Measurements from ENCODE around the gene ATP9B. TPM values are rescaled to one million over a fixed set of nuclear protein-coding genes. Genes with fewer than 3 reads are reported as not detected.

Gene ATP9B
- total and polyA plus RNA-seq, 2 donors from 2014 or later: 10.0 to 48.2 TPM

GRCh38 chr18:79380816-79381806 lies 311.9 kb downstream of the ATP9B start:
- H3K36me3 ChIP-seq (ENCODE audit: control insufficient read depth in 2 of 3, insufficient read depth in 3 of 3, low read length in 3 of 3): peaks cover 0 to 4% (median 0%) of the 10 kb centered on the region in 3 donors
- DNase-seq (peak; percentile 65 to 88 (median 77)), FAIRE-seq (no peak)
- no peaks in the 10 kb centered on the region for H3K27me3 ChIP-seq (ENCODE audit: control insufficient read depth, insufficient read depth, low read length)
- no peak overlapping the region for H3K9ac ChIP-seq (ENCODE audit: low read length in 3 of 3)
- no peak overlapping the region for H3K4me3 ChIP-seq (ENCODE audit: low read length in 3 of 3)
- intact Hi-C loops (cut with DNase I): loop anchor here (2.0 to 5.0 kb wide), 2 partner anchors 148 to 261 kb away; no protein-coding TSS in a partner anchor
- H3K27ac ChIP-seq (ENCODE audit: low read depth in 2 of 2, low read length in 2 of 2): no peak overlapping the region
- H3K9me3 ChIP-seq (ENCODE audit: control insufficient read depth in 2 of 3, insufficient read depth in 1 of 3, low read length in 3 of 3): no peaks in the 10 kb centered on the region
- H3K4me1 ChIP-seq (ENCODE audit: control insufficient read depth in 2 of 3, insufficient read depth in 2 of 3, low read depth in 1 of 3, low read length in 3 of 3): no peaks in the 10 kb centered on the region
- TF ChIP-seq CTCF (IDR thresholded peaks at IDR 0.05; ENCODE audit: borderline replicate concordance, extremely low read depth, insufficient read depth): peak; percentile 86

DNA sequence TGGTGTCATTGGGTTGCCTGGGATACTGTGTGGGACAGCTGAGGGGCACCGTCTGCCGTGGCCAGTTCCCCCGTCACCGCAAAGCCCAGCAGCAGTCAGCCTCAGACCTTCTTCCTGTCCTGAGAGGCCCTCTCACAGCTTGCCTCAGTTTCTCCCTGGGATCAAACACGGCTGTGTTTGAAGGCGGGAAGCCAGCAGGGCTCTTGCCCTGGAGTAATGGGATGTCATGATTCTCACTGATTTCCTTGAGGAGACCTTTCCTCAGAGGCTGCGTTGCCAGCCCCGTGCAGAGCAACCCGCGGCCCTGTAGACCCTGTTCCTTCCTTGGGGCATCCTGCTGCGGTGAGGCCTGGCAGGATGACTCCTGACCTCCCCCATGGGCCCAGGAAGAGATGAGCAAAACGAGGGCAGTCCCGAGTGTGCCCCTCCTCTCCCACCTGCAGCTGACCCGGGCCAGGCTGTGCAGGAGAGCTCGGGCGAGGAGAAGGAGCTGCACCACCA lies 312.7 kb downstream of the ATP9B start:
- intact Hi-C loops (cut with DNase I): loop anchor here (2.0 to 5.0 kb wide), 2 partner anchors 147 to 260 kb away; no protein-coding TSS in a partner anchor
- peaks cover 0 to 4% (median 0%) of the 10 kb centered on the region in 3 donors for H3K36me3 ChIP-seq (ENCODE audit: control insufficient read depth in 2 of 3, insufficient read depth in 3 of 3, low read length in 3 of 3)
- H3K9ac ChIP-seq (ENCODE audit: low read length in 3 of 3): no peak overlapping the region
- H3K27me3 ChIP-seq (ENCODE audit: control insufficient read depth, insufficient read depth, low read length): no peaks in the 10 kb centered on the region
- FAIRE-seq (no peak), DNase-seq (peak in 3 of 5 donors; percentile 2 to 48 (median 27))
- no peak for TF ChIP-seq CTCF (IDR thresholded peaks at IDR 0.05; ENCODE audit: borderline replicate concordance, extremely low read depth, insufficient read depth)
- H3K27ac ChIP-seq (ENCODE audit: low read depth in 2 of 2, low read length in 2 of 2): no peak overlapping the region
- H3K4me1 ChIP-seq (ENCODE audit: control insufficient read depth in 2 of 3, insufficient read depth in 2 of 3, low read depth in 1 of 3, low read length in 3 of 3): no peaks in the 10 kb centered on the region
- no peaks in the 10 kb centered on the region for H3K9me3 ChIP-seq (ENCODE audit: control insufficient read depth in 2 of 3, insufficient read depth in 1 of 3, low read length in 3 of 3)
- H3K4me3 ChIP-seq (ENCODE audit: low read length in 3 of 3): no peak overlapping the region

DNA sequence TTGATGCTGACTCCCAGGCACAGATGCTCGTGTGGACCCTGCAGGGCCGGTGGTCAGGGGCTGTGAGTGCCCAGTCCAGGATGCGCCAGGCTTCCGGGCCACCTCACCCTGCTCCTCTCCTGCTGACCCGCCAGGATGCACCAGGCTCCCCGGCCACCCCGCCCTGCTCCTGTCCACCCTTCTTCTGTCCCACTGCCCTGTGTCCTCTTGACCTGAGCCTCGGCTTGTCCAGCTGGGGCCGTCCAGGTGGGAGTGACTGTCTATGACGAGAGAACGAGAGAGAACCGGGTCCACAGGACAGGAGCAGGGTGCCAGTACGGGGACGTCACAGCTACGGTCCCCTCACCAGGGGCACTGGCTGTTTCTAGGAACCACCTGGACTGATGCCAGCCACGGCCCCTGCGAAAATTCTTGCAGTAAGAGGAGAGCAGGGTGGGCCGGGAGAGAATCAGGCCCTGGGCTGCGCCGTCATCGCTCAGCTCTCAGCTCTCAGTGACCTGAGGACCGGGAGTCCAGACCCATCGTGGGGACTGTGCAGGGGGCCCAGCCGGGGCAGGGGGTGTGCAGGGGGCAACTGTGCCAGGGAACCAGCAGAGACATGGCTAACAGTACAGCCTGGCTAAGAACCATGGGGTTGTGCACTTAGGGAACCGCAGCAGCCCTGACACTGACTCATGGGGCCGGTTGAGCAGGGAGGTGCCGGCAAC lies 313.6 kb downstream of the ATP9B start:
- TF ChIP-seq CTCF (IDR thresholded peaks at IDR 0.05; ENCODE audit: borderline replicate concordance, extremely low read depth, insufficient read depth): no peak
- H3K36me3 ChIP-seq (ENCODE audit: control insufficient read depth in 2 of 3, insufficient read depth in 3 of 3, low read length in 3 of 3): peaks cover 0 to 4% (median 0%) of the 10 kb centered on the region in 3 donors
- H3K27me3 ChIP-seq (ENCODE audit: control insufficient read depth, insufficient read depth, low read length): no peaks in the 10 kb centered on the region
- no peak overlapping the region for H3K27ac ChIP-seq (ENCODE audit: low read depth in 2 of 2, low read length in 2 of 2)
- no peak overlapping the region for H3K4me3 ChIP-seq (ENCODE audit: low read length in 3 of 3)
- FAIRE-seq (no peak), DNase-seq (peak in 3 of 5 donors; percentile 3 to 71 (median 50))
- H3K4me1 ChIP-seq (ENCODE audit: control insufficient read depth in 2 of 3, insufficient read depth in 2 of 3, low read depth in 1 of 3, low read length in 3 of 3): no peaks in the 10 kb centered on the region
- no peaks in the 10 kb centered on the region for H3K9me3 ChIP-seq (ENCODE audit: control insufficient read depth in 2 of 3, insufficient read depth in 1 of 3, low read length in 3 of 3)
- no peak overlapping the region for H3K9ac ChIP-seq (ENCODE audit: low read length in 3 of 3)
- intact Hi-C loops (cut with DNase I): loop anchor here (5.0 kb wide), 1 partner anchor 259 kb away; no protein-coding TSS in a partner anchor
